DMS 273 (cell line): ENCODE measurements around the gene USP17L19.
"Not testable (repeated sequence)": the region's sequence is repeated elsewhere in the genome, so short reads cannot be mapped to it uniquely, and the experiment has no call there.

ENCODE experiments used
- DNase-seq: peaks from one replicate; lab custom pipeline; 2025; ENCODE audit not compliant: unreplicated experiment; lab: John Stamatoyannopoulos, UW

USP17L19 gene

GRCh38 chr4:9253078-9253477 is at the start of gene USP17L19:
Gene USP17L19, plus strand, starts transcription at chr4:9253378. Its CDS starts 0 bp downstream, at chr4:9253378.
- DNase-seq: not testable (repeated sequence)

DNA sequence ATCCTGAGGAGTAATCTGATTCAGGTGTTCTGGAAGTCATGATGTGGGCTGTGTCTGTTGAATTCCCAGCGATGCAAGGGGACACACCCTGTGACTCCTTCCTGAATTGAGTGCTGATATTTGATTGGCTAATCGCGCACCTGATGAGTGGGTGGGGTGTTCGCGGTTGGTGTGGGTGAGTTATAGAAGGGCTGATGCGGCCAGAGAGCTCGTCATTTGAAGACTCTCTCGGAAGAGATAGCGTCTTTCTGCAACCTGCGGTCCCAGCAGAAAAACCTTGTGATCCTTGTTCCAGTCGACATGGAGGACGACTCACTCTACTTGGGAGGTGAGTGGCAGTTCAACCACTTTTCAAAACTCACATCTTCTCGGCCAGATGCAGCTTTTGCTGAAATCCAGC is 42.8 kb upstream of the USP17L19 start, which contains the start of gene USP17L10:
USP17L10 (plus strand) TSS at position 301 of the 400 bp plus-strand sequence; CDS start at position 301, 0 bp downstream.
- DNase-seq: not testable (repeated sequence)

DNA sequence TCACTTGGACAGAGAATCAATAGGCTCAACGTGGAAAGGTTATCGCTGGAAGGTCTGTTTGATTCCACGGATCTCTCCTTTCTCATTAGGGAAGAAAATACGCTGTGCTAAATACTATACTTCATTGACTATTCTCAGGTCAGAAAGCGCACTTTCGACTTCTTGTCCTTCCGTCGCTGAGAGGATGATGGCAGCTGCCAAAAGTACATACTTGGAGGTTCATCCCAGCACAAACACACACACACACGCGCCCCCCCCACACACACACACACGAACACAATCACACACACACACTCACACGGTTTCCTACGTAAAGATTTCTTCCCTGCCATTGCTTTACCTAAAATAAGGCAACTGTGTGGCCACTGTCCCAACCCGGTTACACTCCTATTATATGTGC is 38.5 kb upstream of the USP17L19 start:
- DNase-seq: not testable (repeated sequence)

DNA sequence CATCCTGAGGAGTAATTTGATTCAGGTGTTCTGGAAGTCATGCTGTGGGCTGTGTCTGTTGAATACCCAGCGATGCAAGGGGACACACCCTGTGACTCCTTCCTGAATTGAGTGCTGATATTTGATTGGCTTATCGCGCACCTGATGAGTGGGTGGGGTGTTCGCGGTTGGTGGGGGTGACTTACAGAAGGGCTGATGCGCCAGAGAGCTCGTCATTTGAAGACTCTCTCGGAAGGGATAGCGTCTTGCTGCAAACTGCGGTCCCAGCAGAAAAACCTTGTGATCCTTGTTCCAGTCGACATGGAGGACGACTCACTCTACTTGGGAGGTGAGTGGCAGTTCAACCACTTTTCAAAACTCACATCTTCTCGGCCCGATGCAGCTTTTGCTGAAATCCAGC is 38.1 kb upstream of the USP17L19 start, which contains the start of gene USP17L11:
USP17L11 (plus strand) TSS at position 301 of the 400 bp plus-strand sequence; CDS start at position 301, 0 bp downstream.
- not testable (repeated sequence) for DNase-seq

DNA sequence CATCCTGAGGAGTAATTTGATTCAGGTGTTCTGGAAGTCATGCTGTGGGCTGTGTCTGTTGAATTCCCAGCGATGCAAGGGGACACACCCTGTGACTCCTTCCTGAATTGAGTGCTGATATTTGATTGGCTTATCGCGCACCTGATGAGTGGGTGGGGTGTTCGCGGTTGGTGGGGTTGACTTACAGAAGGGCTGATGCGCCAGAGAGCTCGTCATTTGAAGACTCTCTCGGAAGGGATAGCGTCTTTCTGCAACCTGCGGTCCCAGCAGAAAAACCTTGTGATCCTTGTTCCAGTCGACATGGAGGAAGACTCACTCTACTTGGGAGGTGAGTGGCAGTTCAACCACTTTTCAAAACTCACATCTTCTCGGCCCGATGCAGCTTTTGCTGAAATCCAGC is 33.3 kb upstream of the USP17L19 start, which contains the start of gene USP17L12:
USP17L12 (plus strand) TSS at position 301 of the 400 bp plus-strand sequence; CDS start at position 301, 0 bp downstream.
- DNase-seq: not testable (repeated sequence)

GRCh38 chr4:9224596-9224995 is 28.6 kb upstream of the USP17L19 start, which contains the start of gene USP17L13:
Gene USP17L13, plus strand, starts transcription at chr4:9224896. Its CDS starts 0 bp downstream, at chr4:9224896.
- DNase-seq: not testable (repeated sequence)

GRCh38 chr4:9230249-9230648 is 22.9 kb upstream of the USP17L19 start:
- DNase-seq: not testable (repeated sequence)

GRCh38 chr4:9234085-9234484 is 19.1 kb upstream of the USP17L19 start, which contains the start of gene USP17L15:
Gene USP17L15, plus strand, starts transcription at chr4:9234385. Its CDS starts 0 bp downstream, at chr4:9234385.
- not testable (repeated sequence) for DNase-seq

DNA sequence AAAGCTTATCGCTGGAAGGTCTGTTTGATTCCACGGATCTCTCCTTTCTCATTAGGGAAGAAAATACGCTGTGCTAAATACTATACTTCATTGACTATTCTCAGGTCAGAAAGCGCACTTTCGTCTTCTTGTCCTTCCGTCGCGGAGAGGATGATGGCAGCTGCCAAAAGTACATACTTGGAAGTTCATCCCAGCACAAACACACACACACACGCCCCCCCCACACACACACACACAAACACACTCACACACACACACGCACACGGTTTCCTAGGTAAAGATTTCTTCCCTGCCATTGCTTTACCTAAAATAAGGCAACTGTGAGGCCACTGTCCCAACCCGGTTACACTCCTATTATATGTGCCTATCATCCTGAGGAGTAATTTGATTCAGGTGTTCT is 14.7 kb upstream of the USP17L19 start:
- DNase-seq: not testable (repeated sequence)

GRCh38 chr4:9243579-9243978 is 9.6 kb upstream of the USP17L19 start, which contains the start of gene USP17L17:
Gene USP17L17, plus strand, starts transcription at chr4:9243879. Its CDS starts 0 bp downstream, at chr4:9243879.
- not testable (repeated sequence) for DNase-seq

DNA sequence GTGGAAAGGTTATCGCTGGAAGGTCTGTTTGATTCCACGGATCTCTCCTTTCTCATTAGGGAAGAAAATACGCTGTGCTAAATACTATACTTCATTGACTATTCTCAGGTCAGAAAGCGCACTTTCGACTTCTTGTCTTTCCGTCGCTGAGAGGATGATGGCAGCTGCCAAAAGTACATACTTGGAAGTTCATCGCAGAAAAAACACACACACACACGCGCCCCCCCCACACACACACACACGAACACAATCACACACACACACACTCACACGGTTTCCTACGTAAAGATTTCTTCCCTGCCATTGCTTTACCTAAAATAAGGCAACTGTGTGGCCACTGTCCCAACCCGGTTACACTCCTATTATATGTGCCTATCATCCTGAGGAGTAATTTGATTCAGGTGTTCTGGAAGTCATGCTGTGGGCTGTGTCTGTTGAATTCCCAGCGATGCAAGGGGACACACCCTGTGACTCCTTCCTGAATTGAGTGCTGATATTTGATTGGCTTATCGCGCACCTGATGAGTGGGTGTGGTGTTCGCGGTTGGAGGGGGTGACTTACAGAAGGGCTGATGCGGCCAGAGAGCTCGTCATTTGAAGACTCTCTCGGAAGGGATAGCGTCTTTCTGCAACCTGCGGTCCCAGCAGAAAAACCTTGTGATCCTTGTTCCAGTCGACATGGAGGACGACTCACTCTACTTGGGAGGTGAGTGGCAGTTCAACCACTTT is 5.1 kb upstream of the USP17L19 start, which contains the start of gene USP17L18:
USP17L18 (plus strand) TSS at position 678 of the 728 bp plus-strand sequence; CDS start at position 678, 0 bp downstream.
- not testable (repeated sequence) for DNase-seq

DNA sequence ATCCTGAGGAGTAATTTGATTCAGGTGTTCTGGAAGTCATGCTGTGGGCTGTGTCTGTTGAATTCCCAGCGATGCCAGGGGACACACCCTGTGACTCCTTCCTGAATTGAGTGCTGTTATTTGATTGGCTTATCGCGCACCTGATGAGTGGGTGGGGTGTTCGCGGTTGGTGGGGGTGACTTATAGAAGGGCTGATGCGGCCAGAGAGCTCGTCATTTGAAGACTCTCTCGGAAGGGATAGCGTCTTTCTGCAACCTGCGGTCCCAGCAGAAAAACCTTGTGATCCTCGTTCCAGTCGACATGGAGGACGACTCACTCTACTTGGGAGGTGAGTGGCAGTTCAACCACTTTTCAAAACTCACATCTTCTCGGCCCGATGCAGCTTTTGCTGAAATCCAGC is 4.6 kb downstream of the USP17L19 start, which contains the start of gene USP17L20:
USP17L20 (plus strand) TSS at position 301 of the 400 bp plus-strand sequence; CDS start at position 301, 0 bp downstream.
- not testable (repeated sequence) for DNase-seq

DNA sequence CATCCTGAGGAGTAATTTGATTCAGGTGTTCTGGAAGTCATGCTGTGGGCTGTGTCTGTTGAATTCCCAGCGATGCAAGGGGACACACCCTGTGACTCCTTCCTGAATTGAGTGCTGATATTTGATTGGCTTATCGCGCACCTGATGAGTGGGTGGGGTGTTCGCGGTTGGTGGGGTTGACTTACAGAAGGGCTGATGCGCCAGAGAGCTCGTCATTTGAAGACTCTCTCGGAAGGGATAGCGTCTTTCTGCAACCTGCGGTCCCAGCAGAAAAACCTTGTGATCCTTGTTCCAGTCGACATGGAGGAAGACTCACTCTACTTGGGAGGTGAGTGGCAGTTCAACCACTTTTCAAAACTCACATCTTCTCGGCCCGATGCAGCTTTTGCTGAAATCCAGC is 9.4 kb downstream of the USP17L19 start, which contains the start of gene USP17L21:
USP17L21 (plus strand) TSS at position 301 of the 400 bp plus-strand sequence; CDS start at position 301, 0 bp downstream.
- DNase-seq: not testable (repeated sequence)

- not testable (repeated sequence) for DNase-seq
These were observed 14.1 kb downstream of the USP17L19 start, which contains the start of gene USP17L22 for GRCh38 chr4:9267319-9267718. Gene USP17L22, plus strand, starts transcription at chr4:9267619. Its CDS starts 0 bp downstream, at chr4:9267619.

- not testable (repeated sequence) for DNase-seq
These were observed 18.5 kb downstream of the USP17L19 start for GRCh38 chr4:9271719-9272118.
